IMR-90 (cell line): ENCODE results near the gene MRFAP1L1.

ENCODE experiments used
- BHLHE40 ChIP-seq: fragments of 150-350 bp; IDR thresholded peaks from 2 replicates; pipeline ENCODE4 v1.6.1; 2016; ENCODE audit warnings: mild to moderate bottlenecking, low read depth, low read length
- CEBPB ChIP-seq: IDR thresholded peaks from 2 replicates; pipeline ENCODE4 v1.6.1; 2012; ENCODE audit warnings: low read depth, low read length, improper control_type of control experiment
- MAFK ChIP-seq: IDR thresholded peaks from 2 replicates; pipeline ENCODE4 v1.6.1; 2012; ENCODE audit warnings: low read depth, low read length, improper control_type of control experiment
- MAZ ChIP-seq: IDR thresholded peaks from 2 replicates; pipeline ENCODE4 v1.6.1; 2012; ENCODE audit warnings: low read depth, mild to moderate bottlenecking, low read length, improper control_type of control experiment, moderate library complexity, borderline replicate concordance
- MXI1 ChIP-seq: IDR thresholded peaks from 2 replicates; pipeline ENCODE4 v1.6.1; 2012; ENCODE audit warnings: low read depth, mild to moderate bottlenecking, low read length, moderate library complexity, borderline replicate concordance
- POLR2A ChIP-seq: IDR thresholded peaks from 2 replicates; pipeline ENCODE4 v1.6.1; 2012; ENCODE audit warnings: mild to moderate bottlenecking, low read depth, low read length
- RAD21 ChIP-seq: IDR thresholded peaks from 2 replicates; pipeline ENCODE4 v1.6.1; 2012; ENCODE audit warnings: low read length, improper control_type of control experiment
- RCOR1 ChIP-seq: IDR thresholded peaks from 2 replicates; pipeline ENCODE4 v1.6.1; 2012; ENCODE audit warnings: mild to moderate bottlenecking, low read length, improper control_type of control experiment; ENCODE audit not compliant: insufficient replicate concordance
- RFX5 ChIP-seq: IDR thresholded peaks from 2 replicates; pipeline ENCODE4 v1.8.0; 2012; ENCODE audit warnings: low read depth, mild to moderate bottlenecking, low read length, moderate library complexity
- SMC3 ChIP-seq: fragments of 150-350 bp; IDR thresholded peaks from 2 replicates; pipeline ENCODE4 v1.6.1; 2016; ENCODE audit warnings: low read depth, mild to moderate bottlenecking, antibody characterized with exemption, low read length, moderate library complexity
- USF2 ChIP-seq: fragments of 150-350 bp; IDR thresholded peaks from 2 replicates; pipeline ENCODE4 v1.6.1; 2017; ENCODE audit warnings: mild to moderate bottlenecking, antibody characterized with exemption, low read length, low read depth
- TF ChIP-seq, protein P1 (sequence below): conservative IDR thresholded peaks from 2 replicates; pipeline ENCODE4 v1.5.1; 2012; ENCODE audit warnings: mild to moderate bottlenecking, low read depth, low read length, improper control_type of control experiment
- TF ChIP-seq, protein P2 (sequence below): fragments of 150-350 bp; IDR thresholded peaks from 2 replicates; pipeline ENCODE4 v1.6.1; 2016; ENCODE audit warnings: low read depth, mild to moderate bottlenecking, low read length, moderate library complexity, borderline replicate concordance

GRCh38 chr4:6732441-6733357, 23.0 kb upstream of the MRFAP1L1 start:
- TF ChIP-seq MXI1 = no peak
- TF ChIP-seq, protein P1, sequence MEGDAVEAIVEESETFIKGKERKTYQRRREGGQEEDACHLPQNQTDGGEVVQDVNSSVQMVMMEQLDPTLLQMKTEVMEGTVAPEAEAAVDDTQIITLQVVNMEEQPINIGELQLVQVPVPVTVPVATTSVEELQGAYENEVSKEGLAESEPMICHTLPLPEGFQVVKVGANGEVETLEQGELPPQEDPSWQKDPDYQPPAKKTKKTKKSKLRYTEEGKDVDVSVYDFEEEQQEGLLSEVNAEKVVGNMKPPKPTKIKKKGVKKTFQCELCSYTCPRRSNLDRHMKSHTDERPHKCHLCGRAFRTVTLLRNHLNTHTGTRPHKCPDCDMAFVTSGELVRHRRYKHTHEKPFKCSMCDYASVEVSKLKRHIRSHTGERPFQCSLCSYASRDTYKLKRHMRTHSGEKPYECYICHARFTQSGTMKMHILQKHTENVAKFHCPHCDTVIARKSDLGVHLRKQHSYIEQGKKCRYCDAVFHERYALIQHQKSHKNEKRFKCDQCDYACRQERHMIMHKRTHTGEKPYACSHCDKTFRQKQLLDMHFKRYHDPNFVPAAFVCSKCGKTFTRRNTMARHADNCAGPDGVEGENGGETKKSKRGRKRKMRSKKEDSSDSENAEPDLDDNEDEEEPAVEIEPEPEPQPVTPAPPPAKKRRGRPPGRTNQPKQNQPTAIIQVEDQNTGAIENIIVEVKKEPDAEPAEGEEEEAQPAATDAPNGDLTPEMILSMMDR = no peak
- no peak for TF ChIP-seq RFX5
- 0 out of 2 replicates have a peak, but pooled peaks have one; percentile 17 for TF ChIP-seq RAD21
- TF ChIP-seq MAFK = peak; percentile 90
- peak; percentile 20; the same call in 1 of the 2 replicates for TF ChIP-seq POLR2A
- TF ChIP-seq, protein P2, sequence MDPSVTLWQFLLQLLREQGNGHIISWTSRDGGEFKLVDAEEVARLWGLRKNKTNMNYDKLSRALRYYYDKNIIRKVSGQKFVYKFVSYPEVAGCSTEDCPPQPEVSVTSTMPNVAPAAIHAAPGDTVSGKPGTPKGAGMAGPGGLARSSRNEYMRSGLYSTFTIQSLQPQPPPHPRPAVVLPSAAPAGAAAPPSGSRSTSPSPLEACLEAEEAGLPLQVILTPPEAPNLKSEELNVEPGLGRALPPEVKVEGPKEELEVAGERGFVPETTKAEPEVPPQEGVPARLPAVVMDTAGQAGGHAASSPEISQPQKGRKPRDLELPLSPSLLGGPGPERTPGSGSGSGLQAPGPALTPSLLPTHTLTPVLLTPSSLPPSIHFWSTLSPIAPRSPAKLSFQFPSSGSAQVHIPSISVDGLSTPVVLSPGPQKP = no peak
- TF ChIP-seq RCOR1 = no peak
- no peak for TF ChIP-seq CEBPB
- TF ChIP-seq MAZ = peak; percentile 19; the same call in 1 of the 2 replicates
- no peak for TF ChIP-seq USF2
- no peak for TF ChIP-seq BHLHE40
- TF ChIP-seq SMC3 = no peak
